Germinal center (tissue), 1 donor: Measurements from ENCODE around the gene IKZF1.

ENCODE experiments used
- DNase-seq: peaks from one replicate; pipeline ENCODE4 v3.0.0; 2012; ENCODE audit warnings: mixed read lengths, low spot score

Gene IKZF1

DNA sequence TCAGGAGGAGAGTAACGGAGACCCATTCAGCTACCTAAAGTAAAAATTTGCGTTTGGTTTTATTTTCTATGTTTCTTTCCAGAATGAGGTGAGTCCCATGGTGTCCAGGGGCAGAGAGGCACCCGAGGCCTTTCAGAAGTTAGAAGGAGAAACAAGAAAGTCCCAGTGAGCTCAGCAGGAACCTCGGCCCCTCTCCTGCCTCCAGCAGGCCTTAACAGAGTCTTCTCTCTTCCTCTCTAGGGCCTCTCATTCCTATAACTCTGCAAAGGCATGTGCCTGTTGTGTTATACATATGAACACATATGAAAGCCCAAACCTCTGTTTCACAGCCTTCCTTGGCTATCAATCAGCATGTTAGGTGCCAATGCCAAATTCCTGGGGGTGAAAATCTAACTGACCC is 20.8 kb upstream of the IKZF1 start:
- no peak for DNase-seq

DNA sequence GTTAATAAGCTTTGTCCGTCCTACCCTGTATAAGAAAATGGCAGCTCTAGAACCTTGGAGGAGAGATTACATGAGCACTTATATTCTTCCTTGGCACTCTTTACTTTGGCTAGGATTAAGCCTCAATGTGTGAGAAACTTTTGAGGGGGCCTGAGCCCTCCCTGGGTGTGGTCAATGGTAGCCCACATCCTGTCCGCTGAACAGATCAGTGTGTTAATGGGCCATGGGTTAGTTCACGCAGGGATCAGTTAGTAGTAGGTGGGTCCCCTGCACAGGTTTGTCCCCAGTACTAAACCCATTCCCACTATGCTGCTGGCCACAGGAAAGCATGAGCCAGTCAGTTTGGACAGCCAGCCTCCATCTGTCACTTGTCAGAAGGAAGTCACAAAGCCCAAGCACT is 20.2 kb upstream of the IKZF1 start:
- DNase-seq = no peak

DNA sequence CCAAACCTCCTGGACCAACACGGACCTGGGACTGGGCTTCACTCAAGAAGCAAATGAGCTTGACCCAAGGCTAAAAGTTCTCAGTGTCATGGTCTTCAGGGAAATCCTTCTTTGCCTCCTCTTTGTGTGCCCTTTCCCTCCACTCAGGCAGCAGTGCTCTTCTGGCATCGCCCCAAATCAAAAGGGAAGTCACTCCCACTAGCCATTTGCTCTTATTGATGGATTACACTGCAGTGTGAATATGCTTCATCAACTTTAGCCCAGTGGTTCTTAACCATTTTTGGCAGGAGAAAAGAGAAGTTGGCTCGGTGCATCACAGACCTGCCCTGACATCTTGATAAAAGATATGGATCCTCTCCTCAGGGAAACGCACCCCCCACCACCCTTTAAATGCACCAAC is 19.2 kb upstream of the IKZF1 start:
- no peak for DNase-seq

DNA sequence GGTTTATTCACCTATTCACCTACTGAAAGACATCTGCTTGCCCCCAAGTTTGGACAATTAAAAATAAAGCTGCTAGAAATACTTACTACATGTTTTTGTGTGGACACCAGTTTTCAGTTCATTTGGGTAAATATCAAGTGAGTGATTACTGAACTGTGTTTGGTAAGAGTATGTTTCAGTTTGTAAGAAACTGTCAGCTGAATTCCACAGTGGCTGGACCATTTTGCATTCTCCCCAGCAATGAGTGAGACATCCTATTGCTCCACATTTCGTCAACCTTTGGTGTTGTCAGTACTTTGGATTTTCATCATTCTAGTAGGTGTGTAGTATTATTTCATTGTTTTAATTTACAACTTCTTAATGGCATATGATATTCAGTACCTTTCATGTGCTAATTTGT is 17.4 kb upstream of the IKZF1 start:
- DNase-seq = no peak

DNA sequence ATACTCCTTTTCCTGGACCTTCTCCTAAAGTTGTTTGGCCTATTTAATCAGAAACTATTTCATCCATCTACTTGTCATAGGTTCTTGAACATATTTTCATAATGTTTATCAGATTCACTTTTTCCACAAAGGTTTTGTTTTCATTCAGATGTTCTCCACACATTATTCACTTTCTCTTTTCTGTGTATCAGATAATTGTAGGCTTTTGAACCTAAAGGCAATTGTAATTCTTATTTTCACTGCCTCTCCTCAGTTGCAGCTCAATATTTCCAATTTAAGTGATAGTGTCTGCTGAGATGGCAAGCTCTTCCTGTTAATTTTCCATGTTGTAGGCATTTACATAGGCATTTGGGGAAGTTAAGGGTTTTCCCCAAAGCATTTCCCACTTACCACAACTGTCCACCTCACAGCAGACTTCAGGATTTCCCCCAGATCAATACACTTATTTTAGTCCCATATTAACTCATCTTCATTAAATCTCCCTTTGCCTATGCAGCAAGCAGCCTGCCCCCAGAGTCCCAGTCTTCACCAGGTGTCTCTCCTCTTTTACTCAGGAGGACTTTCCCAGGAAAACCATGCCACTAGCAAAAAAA is 12.3 kb upstream of the IKZF1 start:
- DNase-seq = no peak

DNA sequence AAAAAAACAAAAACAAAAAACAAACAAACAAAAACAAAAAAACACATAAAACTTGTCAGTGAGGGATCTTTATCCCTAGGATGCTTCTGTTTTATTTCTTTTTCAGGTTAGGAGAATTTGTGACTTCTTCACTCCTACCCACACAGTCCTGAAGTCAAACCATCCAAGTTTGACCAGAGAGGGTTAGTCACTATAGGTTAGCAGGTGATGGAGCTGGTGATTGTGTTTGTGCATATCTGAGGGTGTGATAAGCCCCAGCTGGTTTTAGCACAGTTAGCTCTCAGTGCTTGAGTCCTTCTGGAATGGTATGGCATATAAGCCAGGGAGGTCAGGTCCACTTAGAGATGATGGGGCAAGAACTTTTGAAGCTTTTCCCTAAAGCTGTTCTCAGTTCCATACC is 11.8 kb upstream of the IKZF1 start:
- DNase-seq = no peak

DNA sequence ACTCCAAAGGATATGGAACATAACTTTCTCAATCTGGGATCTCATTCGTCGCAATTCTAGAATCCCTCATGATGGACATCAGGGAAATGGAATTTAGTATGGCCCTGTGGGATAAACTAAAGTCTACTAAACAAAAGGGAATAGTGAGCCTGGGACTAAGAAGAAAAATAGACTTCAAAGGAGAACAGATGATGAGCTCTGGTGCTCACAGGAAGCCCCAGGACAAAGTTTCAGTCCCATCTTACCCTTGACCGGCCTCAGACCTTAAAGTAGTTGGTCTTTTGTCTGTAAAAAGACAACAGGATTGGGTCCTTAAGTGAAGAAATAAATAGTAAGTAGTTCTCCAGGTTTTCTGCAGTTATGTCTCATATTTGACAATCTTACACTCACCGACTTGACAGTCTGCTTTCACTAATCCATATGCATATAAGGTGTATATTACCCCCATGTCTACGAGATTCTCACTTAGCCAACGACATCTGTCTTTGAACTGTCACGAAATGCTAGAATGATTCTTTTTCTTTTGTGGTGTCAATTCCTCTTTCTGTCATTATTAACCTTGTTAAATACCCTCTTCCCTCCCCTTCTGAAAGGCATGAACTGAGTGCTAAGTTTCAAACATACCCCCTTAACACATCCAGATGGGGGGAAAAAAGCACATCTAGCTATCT is 10.9 kb upstream of the IKZF1 start:
- DNase-seq = no peak

DNA sequence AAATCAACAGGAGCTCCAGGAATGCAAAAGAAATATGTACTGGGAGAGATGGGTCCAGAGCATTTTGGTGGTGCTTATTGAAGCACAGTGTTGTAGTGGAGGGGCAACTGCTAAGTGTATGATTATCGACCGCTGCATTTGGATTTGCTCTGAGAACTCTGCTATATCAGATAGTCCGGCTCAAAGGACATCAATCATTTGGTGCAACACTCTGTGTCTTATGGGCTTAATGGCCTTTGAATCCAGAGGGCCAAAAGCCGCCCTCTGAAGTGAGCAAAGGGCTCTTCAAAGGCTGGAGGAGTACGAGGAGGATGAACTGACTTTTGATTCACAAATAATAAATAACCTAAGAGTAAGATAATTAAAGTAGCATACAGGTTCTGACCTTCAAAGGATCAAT is 9.4 kb upstream of the IKZF1 start:
- DNase-seq = no peak

DNA sequence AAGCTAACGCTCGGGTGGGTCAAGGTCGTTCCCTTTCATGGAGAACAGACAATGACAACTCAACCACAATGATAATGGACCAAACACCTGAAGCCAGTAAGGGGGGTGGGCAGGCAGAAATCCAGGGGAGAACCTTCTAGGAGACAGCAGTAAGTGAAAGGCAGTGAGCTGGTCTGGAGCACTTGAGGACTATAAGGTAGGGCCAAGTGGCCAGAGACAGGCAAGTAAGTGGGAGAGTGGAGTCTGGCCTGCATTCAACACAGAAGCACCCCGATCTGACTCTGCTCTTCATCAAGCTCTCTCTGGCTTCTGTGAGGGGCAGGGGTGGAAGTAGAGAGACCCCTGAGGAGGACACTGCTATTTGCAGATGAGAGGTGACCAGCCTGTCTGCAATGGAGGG is 7.7 kb upstream of the IKZF1 start:
- DNase-seq = no peak

DNA sequence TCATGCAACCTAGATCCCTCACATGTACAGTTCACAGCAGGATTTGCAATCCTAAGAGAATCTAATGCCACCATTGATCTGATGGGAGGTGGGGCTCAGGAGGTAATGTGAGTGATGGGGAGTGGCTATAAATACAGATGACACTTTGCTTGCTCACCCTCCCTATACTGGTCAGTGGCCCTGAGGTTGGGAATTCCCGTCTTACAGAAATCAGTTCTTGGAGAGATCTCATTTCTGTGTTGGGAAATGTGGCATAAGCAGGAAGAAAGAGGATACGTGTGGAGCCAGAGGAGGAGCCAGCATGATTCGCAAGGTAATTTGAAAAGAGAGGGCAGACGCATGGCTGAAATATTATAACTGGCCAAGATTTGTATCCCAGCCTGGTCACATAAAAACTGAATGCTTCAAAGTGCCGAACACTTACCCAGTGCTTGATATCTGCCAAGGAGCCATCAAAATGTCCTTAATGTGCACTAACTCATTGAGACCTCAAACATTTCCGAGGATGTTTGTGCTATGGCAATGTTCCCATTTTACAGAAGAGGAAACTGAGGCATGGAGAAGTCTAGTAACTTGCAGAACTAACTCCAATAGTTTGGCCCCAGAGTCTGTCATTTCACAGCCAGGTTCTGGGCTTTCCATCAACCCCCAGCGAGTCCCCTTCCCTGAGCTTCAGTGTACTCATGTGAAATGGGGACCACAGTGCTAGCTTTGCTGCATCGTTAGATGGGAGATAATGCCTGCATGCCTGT is 5.5 kb upstream of the IKZF1 start:
- DNase-seq = no peak

DNA sequence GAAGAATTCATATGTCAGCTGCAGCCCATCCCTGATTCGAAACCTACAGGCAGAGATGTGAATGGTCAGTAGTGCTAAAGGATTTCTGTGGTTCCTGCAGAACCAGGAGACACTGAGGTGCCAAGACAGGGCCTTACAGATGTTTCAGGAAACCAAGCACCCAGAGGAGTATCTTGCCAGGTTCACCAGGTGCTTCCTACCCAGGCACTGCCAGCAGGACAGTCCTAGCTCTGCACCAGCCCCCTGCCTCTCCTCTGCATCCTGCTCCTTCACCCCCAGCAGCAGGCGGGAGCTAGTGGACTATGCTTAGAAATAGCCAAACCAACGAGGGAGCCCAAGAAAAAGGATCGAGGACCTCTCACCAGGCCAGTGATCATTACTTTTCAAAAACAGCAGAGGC is 4.2 kb upstream of the IKZF1 start:
- DNase-seq = no peak

DNA sequence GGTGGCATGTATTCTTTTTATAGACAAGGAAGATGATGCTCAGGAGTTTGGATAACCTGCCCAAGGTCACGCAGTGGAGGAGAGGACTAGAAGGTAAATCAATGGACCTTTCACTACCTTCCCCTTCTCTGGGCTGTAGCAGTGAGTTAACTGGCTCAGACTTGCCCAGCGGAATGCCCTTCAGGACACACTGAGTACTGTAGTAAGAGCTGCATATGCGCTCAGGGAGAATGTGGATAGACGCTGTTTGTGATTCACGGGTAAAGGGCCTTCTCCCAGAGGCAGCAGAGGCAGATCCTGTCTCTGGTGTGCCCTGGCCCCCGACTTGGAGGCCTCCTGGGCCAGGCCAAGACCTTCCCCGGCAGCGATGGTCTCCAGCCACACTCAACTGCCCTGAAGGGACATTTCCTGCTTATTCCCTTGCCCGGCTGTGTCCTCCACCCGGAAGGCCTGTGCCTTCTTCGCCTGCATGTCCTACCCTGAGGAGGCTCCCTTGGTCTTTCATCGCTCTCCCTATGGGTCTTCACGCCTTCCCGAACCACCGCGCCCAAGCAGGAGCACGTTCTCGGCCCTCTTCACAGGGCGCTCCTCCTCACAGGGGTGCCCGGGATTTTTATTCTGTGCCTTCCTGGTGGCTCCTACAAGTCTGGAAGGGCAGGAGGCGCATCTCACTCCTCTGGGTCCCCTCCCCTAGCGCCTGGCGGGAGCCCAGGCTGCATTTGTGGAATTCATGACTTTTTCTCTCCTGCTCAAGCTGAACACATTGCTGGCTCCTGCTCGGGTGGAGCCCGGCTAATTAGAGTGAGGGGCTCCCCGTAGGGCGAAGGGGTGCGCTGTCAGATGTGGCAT is 1.8 kb upstream of the IKZF1 start:
- no peak for DNase-seq

DNA sequence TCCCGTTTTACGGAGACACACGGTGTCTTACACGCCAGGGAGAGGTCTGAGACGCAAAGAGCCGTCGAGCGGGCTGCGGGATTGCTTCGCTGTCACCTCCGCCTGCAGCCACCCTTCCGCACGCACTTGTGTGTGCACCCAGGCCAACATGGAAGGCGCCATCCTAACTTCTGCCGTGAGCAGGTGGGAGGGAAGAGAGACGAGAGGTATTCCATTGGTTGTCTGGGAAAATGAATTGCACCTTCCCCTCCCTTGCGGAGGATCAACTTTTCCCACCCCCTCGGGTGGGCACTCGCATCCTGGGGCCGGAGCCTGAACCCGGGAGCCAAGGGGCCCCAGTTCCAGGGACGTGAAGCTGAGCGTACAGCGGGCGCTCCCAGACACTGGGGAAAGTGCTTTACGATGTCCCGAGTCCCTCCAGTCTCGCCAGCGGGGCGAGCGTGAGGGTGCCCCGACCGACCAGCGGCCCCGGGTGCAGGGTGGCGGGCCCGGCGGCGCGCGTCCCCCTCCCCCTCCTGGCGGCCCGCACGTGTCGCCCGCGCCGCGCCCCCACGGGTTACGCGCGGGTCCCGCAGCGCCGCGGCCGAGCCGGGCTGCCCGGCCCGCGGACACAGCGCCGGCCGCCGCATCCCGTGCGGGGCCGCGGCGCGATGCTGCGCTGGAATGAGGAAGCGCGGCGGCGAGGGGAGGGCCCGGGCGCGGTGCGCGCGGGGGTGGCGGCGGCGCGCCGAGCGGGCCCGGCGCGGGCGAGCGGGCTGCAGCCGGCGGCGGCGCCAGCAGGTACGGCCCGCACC is 984 bp upstream of the IKZF1 start:
- DNase-seq = peak; percentile 59

DNA sequence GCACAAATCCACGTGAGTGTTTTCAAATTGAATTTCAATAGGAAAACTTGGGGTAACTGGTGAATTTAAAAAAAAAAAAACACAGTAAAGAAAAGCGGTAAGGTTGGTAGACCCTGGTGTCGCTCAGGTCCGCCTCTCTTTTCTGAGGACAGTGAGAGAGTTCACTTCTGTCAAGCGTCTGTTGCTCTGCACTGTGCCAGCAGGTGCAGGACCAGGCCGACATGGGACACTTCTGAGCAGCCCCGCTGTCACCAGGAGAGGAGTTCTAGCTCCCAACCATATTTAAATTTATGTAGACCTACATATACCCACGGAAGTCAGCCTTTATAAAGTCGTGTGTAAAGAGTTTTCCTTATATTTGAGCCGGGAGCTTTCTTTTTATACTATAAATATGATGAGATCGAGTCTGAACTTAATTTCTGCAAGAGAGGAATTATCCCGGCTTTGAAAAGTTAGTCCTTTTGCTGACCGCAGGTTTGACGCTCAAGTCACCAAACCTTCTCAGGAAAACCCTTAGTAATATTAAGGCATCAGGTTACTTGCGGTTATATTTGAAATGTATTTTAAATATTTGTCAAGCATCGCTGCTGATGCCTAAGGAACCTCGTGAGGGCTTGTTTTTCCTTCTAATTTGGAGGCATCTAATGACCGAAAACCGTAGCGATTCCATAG is 531 bp downstream of the IKZF1 start:
- DNase-seq = peak; percentile 48

DNA sequence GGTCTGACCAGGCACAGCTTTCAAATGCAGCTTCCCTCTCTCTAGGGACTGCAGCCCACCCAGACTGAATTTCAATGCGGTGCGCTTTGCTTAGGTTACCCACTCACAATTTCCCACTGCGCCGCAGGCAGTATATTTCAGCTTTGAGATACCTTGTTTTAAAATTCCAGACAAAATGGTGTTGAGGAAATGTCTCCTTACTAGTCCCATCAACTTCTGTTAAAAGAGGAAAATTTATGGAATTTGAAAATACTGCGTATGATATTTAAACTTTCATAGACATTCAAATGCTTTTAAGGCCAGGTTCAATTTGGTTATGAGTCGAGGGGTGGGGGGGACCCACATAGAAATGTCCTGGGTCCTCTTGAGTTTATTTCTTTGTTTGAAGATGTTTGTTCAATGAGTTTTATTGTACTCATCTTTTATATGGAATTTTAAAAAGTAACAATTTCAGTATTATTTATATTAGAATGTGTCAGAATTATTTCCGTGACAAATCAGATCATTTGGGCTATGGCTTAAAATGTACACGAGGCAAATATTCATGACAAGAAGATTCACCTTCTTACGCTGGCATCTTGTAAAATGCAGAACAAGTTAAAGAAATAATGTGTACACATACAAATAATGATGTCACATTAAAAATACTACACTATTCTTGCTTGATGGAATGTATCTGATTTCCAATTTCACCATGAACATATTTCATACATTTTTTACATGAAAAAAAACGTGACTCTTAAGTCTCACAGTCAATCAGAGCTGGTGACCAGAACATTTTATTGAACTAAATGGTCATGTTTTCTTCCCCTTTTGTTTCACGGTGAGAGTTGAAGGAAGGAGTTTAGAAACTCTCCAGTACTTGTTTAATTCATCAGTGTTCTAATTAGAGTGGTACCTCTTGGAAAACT is 1.3 kb downstream of the IKZF1 start:
- no peak for DNase-seq

DNA sequence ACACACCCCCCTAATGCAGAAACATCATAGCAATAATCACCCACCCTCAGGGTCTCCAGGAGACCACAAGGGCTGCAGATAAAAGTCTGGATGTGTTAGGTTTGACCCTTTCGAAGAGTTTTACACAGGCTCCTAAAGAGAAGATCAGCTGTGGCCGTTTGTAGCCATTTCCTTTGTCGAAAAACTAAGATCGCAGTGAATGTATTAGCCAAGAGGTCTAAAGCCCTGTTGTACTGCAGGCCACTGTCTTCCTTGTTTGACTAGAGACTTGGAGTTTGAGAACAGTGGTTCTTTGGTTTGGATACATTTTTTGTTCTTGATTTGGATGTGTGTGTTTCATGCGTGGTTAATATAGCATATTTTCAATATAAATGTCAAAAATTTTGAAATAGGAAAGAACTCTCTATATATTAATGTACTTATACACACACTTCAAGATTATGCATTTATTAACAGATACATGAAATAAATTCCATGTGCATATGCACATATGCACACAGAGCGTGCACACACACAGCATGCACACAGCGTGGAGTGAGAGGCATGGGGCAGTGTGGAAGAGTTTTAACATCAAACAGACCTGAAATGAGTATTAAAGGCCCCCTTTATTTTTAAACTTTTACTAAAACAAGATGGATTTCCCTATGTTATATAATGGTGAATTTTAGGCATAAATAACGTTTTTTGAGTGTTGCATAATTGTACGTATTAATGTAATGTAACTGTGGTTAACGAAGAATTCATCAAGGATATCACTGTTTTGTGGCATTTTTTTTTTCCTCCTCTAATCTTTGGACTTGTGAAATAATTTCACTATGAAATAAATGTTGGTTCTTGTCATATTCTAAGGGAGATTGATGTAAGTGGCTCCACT is 2.2 kb downstream of the IKZF1 start:
- DNase-seq = no peak

DNA sequence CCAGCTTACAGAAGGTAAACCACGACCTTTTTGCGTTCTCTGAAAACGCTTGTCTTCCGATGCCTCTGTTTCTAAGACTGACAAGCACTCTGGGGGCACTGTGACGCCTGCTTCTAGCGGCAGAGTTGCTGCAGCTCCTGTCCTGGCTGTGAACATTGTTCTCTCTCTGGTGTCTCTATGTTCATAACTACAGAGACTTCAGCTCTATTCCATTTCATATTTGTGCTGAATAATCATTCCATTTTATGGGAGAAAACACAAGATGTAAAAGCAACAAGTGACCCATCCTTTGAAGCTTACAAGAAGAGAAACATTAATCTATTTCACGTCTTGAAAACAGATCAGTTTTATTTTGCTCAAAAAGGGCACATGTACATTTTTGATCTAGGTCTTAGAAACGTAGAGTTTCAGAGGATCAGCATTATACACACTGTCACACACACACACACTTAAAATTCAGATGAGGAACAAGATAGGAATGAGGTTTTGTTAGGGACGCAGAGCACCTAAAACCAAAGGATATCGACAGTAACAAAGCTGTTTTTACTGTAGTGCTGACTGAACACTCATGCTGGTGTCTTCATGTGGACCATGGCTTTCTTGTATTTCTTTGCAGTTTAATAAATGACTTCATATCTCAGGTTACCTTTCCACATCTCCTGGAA is 3.0 kb downstream of the IKZF1 start:
- peak; percentile 36 for DNase-seq

DNA sequence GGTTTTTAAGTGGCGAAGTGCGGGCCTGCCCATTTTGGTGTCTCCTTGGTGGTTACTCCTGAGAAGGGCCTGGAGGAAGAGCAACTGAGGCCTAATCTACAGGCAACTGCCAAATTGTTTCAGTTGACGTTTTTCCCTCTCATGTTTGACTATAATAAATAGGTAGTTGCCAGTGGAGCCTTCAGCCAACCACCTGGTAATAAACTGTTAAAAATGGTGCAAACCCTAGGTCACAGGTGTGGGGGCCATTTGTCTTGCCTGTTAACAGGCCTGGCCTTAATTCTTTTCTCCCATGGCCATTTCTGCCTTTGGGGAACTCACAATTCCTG is 3.7 kb downstream of the IKZF1 start:
- no peak for DNase-seq
